H9 (cell line): Measurements from ENCODE around the gene RAB24. TPM values are rescaled to one million over a fixed set of nuclear protein-coding genes. Genes with fewer than 3 reads are reported as not detected.

Source experiments
- DNase-seq: peaks from one replicate; pipeline ENCODE4 v3.0.0-alpha.2; 2017
- H2AFZ ChIP-seq: one replicate; pipeline ENCODE4 v1.6.1; 2013; ENCODE audit warnings: mild to moderate bottlenecking, low read length, control low read depth, moderate library complexity
- H2AK5ac ChIP-seq: 2 replicates; pipeline ENCODE4 v1.6.1; 2013; ENCODE audit warnings: low read length, control low read depth, mixed read lengths; ENCODE audit not compliant: insufficient read length
- H2BK120ac ChIP-seq: one replicate; pipeline ENCODE4 v1.6.1; 2013; ENCODE audit warnings: low read depth, mild to moderate bottlenecking, low read length, control low read depth, inconsistent platforms; ENCODE audit not compliant: poor library complexity, severe bottlenecking
- H2BK12ac ChIP-seq: 2 replicates; pipeline ENCODE4 v1.6.1; 2013; ENCODE audit warnings: low read length, control low read depth, mixed read lengths, low read depth; ENCODE audit not compliant: insufficient read length
- H2BK15ac ChIP-seq: 2 replicates; pipeline ENCODE4 v1.6.1; 2013; ENCODE audit warnings: low read depth, low read length, control low read depth
- H2BK20ac ChIP-seq: one replicate; pipeline ENCODE4 v1.6.1; 2013; ENCODE audit warnings: low read depth, mild to moderate bottlenecking, low read length, control low read depth, inconsistent platforms; ENCODE audit not compliant: poor library complexity, severe bottlenecking
- H2BK5ac ChIP-seq: 2 replicates; pipeline ENCODE4 v1.6.1; 2013; ENCODE audit warnings: low read length, control low read depth, mixed read lengths; ENCODE audit not compliant: insufficient read length
- H3K14ac ChIP-seq: 2 replicates; pipeline ENCODE4 v1.6.1; 2013; ENCODE audit warnings: low read length, control low read depth; ENCODE audit not compliant: insufficient read depth
- H3K18ac ChIP-seq: 2 replicates; pipeline ENCODE4 v1.6.1; 2013; ENCODE audit warnings: low read depth, mild to moderate bottlenecking, mixed read lengths, low read length, control low read depth; ENCODE audit not compliant: insufficient read length
- H3K23ac ChIP-seq: 2 replicates; pipeline ENCODE4 v1.6.1; 2013; ENCODE audit warnings: low read length, control low read depth, mixed read lengths, low read depth; ENCODE audit not compliant: insufficient read length
- H3K23me2 ChIP-seq: 2 replicates; pipeline ENCODE4 v1.6.1; 2013; ENCODE audit warnings: low read depth, mild to moderate bottlenecking, mixed read lengths, low read length, control low read depth; ENCODE audit not compliant: insufficient read length, poor library complexity, severe bottlenecking
- H3K27ac ChIP-seq: 2 replicates; pipeline ENCODE4 v1.5.1; 2013; ENCODE audit warnings: low read length, control low read depth, mixed read lengths, low read depth; ENCODE audit not compliant: insufficient read length
- H3K27me3 ChIP-seq: 2 replicates; pipeline ENCODE4 v1.6.1; 2013; ENCODE audit warnings: low read length, control low read depth, inconsistent platforms; ENCODE audit not compliant: insufficient read depth
- H3K4ac ChIP-seq: 2 replicates; pipeline ENCODE4 v1.6.1; 2013; ENCODE audit warnings: low read depth, mild to moderate bottlenecking, control low read depth, inconsistent platforms, low read length, moderate library complexity
- H3K4me1 ChIP-seq: 2 replicates; pipeline ENCODE4 v1.6.1; 2013; ENCODE audit warnings: low read length, control low read depth, inconsistent platforms; ENCODE audit not compliant: insufficient read depth
- H3K4me2 ChIP-seq: 2 replicates; pipeline ENCODE4 v1.6.1; 2013; ENCODE audit warnings: low read length, control low read depth, mixed read lengths; ENCODE audit not compliant: insufficient read length, insufficient read depth
- H3K56ac ChIP-seq: 2 replicates; pipeline ENCODE4 v1.6.1; 2013; ENCODE audit warnings: low read depth, mild to moderate bottlenecking, mixed read lengths, low read length, control low read depth; ENCODE audit not compliant: insufficient read length
- H3K79me1 ChIP-seq: 2 replicates; pipeline ENCODE4 v1.6.1; 2013; ENCODE audit warnings: low read depth, mild to moderate bottlenecking, moderate library complexity, low read length, control low read depth, inconsistent platforms; ENCODE audit not compliant: insufficient read depth, poor library complexity, severe bottlenecking
- H3K79me2 ChIP-seq: 2 replicates; pipeline ENCODE4 v1.6.1; 2013; ENCODE audit warnings: low read length, control low read depth, inconsistent platforms; ENCODE audit not compliant: insufficient read depth
- H3K9ac ChIP-seq: 2 replicates; pipeline ENCODE4 v1.6.1; 2013; ENCODE audit warnings: low read length, control low read depth, mixed read lengths; ENCODE audit not compliant: insufficient read length; ENCODE audit errors: extremely low read depth
- H3K9me3 ChIP-seq: one replicate; pipeline ENCODE4 v1.6.1; 2013; ENCODE audit warnings: low read depth, low read length, inconsistent platforms; ENCODE audit not compliant: control insufficient read depth
- H3T11ph ChIP-seq: one replicate; pipeline ENCODE4 v1.6.1; 2013; ENCODE audit warnings: mild to moderate bottlenecking, low read length, control low read depth, inconsistent platforms
- H4K20me1 ChIP-seq: one replicate; pipeline ENCODE4 v1.6.1; 2013; ENCODE audit not compliant: control insufficient read depth, insufficient read length, insufficient read depth
- H4K5ac ChIP-seq: 2 replicates; pipeline ENCODE4 v1.6.1; 2013; ENCODE audit warnings: low read depth, mild to moderate bottlenecking, mixed read lengths, low read length, control low read depth; ENCODE audit not compliant: insufficient read length
- H4K8ac ChIP-seq: replicated peaks from 2 replicates; pipeline ENCODE4 v1.6.1; 2013; ENCODE audit warnings: low read length, control low read depth, mixed read lengths, low read depth; ENCODE audit not compliant: insufficient read length
- H4K91ac ChIP-seq: 2 replicates; pipeline ENCODE4 v1.6.1; 2013; ENCODE audit warnings: low read depth, mild to moderate bottlenecking, moderate library complexity, mixed read lengths, low read length, control low read depth; ENCODE audit not compliant: insufficient read length
- H3K27ac Mint-ChIP-seq, 3 experiments: 2 replicates in 2 of 3; 3 replicates in 1 of 3; pipeline ENCODE4 v1.8.0; 2020 to 2021; ENCODE audit warnings: mixed read lengths in 3 of 3, mild to moderate bottlenecking in 1 of 3, moderate library complexity in 1 of 3
- H3K27me3 Mint-ChIP-seq: 2 replicates; pipeline ENCODE4 v1.8.0; 2021; ENCODE audit warnings: low read depth, mild to moderate bottlenecking, moderate library complexity, mixed read lengths
- H3K36me3 Mint-ChIP-seq, 3 experiments: 2 replicates in 2 of 3; 3 replicates in 1 of 3; pipeline ENCODE4 v1.8.0; 2020 to 2021; ENCODE audit warnings: low read depth in 3 of 3, mixed read lengths in 3 of 3; ENCODE audit not compliant: insufficient read depth in 1 of 3
- H3K4me1 Mint-ChIP-seq, 2 experiments: 2 replicates each; pipeline ENCODE4 v1.8.0; 2020; ENCODE audit warnings: mixed read lengths in 2 of 2
- H3K4me3 Mint-ChIP-seq, 2 experiments: 2 replicates in 1 of 2; 3 replicates in 1 of 2; pipeline ENCODE4 v1.8.0; 2020 to 2021; ENCODE audit warnings: mild to moderate bottlenecking in 2 of 2, mixed read lengths in 2 of 2, moderate library complexity in 1 of 2
- H3K9me3 Mint-ChIP-seq, 2 experiments: 2 replicates in 1 of 2; 3 replicates in 1 of 2; pipeline ENCODE4 v1.8.0; 2020; ENCODE audit warnings: mild to moderate bottlenecking in 2 of 2, mixed read lengths in 2 of 2, moderate library complexity in 1 of 2
- CTCF ChIP-seq: fragments of 200-600 bp; sonication (generic); conservative IDR thresholded peaks from 3 replicates; pipeline ENCODE4 v1.8.0; 2021; ENCODE audit warnings: antibody characterized with exemption, mild to moderate bottlenecking
- WGBS: extraction: QIAGEN DNeasy Blood & Tissue Kit; methylation state at CpG from one replicate; pipeline ENCODE4 v1.1.7; 2013; ENCODE audit warnings: missing lambda C conversion rate, low lambda C conversion rate, mixed read lengths; ENCODE audit not compliant: insufficient read length; ENCODE audit errors: extremely low coverage; 5-methylcytosine and 5-hydroxymethylcytosine counted together
- total RNA-seq: library from RNA; stranded (reverse); gene quantifications from 2 replicates; pipeline ENCODE4 v1.2.1, GENCODE V29; 2021

RAB24 gene
- total RNA-seq, 1 experiment from 2014 or later = 17.6 TPM

GRCh38 chr5:177253252-177253651, 50.3 kb downstream of the RAB24 start:
- Histone ChIP-seq H4K8ac (no peak overlapping the region), H3K23me2 (no peaks in the 10 kb centered on the region), H3K9ac (no peak overlapping the region), H3K4me2 (no peak overlapping the region), H2BK20ac (no peak overlapping the region), H3K4me1 (no peaks in the 10 kb centered on the region), H3K79me2 (no peaks in the 10 kb centered on the region), H4K91ac (no peak overlapping the region), H3K18ac (no peak overlapping the region), H2BK120ac (no peak overlapping the region), H3K14ac (no peak overlapping the region), H3K23ac (no peak overlapping the region), H4K20me1 (no peaks in the 10 kb centered on the region), H3K27ac (no peak overlapping the region), H2AK5ac (no peak overlapping the region), H3K9me3 (no peaks in the 10 kb centered on the region), H3K56ac (no peak overlapping the region), H2BK15ac (no peak overlapping the region), H4K5ac (no peak overlapping the region), H2BK5ac (no peak overlapping the region), H3T11ph (no peak overlapping the region), H3K79me1 (no peaks in the 10 kb centered on the region), H3K4ac (no peak overlapping the region), H2BK12ac (no peak overlapping the region), H2AFZ (no peak overlapping the region), H3K27me3 (no peaks in the 10 kb centered on the region)
- TF ChIP-seq CTCF = no peak
- DNase-seq = no peak
- no peaks in the 10 kb centered on the region for H3K9me3 Mint-ChIP-seq
- no peak overlapping the region for H3K27ac Mint-ChIP-seq
- no CpG with 5 or more reads among the region's 1 CpG for WGBS
- no peak overlapping the region for H3K4me3 Mint-ChIP-seq
- no peaks in the 10 kb centered on the region for H3K4me1 Mint-ChIP-seq
- H3K27me3 Mint-ChIP-seq = no peaks in the 10 kb centered on the region
- H3K36me3 Mint-ChIP-seq = peaks cover 34 to 88% (median 78%) of the 10 kb centered on the region in 3 experiments; a peak in 6 of 7 replicates

Other genes with a start within 250 kb of the RAB24 start
- 52.8 and 56.3 TPM in 2 replicates for gene FGFR4, start 216.8 kb downstream of the RAB24 start, total RNA-seq
- gene NSD1, start 169.9 kb downstream of the RAB24 start, total RNA-seq = 197 and 213 TPM in 2 replicates
- gene PRELID1, start 80 bp upstream of the RAB24 start, total RNA-seq = 212 and 213 TPM in 2 replicates
- gene MXD3, start 8.2 kb upstream of the RAB24 start, total RNA-seq = 9.8 and 10.9 TPM in 2 replicates
- 105 and 106 TPM in 2 replicates for gene LMAN2, start 47.9 kb upstream of the RAB24 start, total RNA-seq
- 12.3 and 16.4 TPM in 2 replicates for gene RGS14, start 54.2 kb upstream of the RAB24 start, total RNA-seq
- not detected in 2 replicates for gene SLC34A1, start 80.7 kb upstream of the RAB24 start, total RNA-seq
- gene PFN3, start 96.9 kb upstream of the RAB24 start, total RNA-seq = not detected in 2 replicates
- gene F12, start 105.8 kb upstream of the RAB24 start, total RNA-seq = 2.3 and 3.5 TPM in 2 replicates
- gene GRK6, start 123.0 kb upstream of the RAB24 start, total RNA-seq = 73.7 and 75.2 TPM in 2 replicates
- gene PRR7, start 143.1 kb upstream of the RAB24 start, total RNA-seq = 9.6 and 10.2 TPM in 2 replicates
- gene DBN1, start 169.9 kb upstream of the RAB24 start, total RNA-seq = 339 and 340 TPM in 2 replicates
- gene PDLIM7, start 193.9 kb upstream of the RAB24 start, total RNA-seq = 134 and 137 TPM in 2 replicates
- gene DOK3, start 206.1 kb upstream of the RAB24 start, total RNA-seq = 15.9 and 16.4 TPM in 2 replicates
- gene DDX41, start 213.2 kb upstream of the RAB24 start, total RNA-seq = 125 and 133 TPM in 2 replicates